ENCODE data around the gene CDON.

DNA sequence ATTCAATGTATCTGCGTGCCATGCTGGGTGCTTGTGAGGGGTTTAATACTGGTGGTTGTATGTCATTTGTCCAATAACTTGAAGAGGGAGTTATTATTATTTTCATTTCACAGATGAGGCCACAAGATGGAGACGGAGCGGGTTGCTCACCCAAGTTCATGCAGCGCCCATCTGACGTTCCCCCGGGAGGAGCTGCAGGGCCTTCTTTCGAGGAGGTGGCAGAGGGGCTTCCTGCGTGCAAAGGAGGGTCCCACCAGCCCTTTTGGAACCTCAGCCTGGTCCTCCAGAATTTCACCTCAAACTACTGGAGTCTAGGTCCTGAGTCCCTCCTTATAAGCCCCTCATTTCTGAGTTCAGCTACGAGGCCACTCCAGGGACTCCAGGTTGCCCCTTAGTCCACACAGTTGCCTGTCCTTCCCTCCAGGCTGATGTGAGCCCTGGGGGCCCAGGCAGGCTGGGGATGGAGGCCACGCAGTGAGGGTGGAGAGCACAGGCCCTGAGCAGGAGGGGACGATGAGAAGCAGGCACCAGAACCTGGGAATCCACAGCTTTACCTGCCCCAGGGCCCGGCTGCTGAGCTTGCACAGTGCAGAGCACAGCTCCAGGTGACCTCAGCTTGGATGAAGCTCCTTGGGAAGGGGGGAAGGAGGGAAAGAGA, 119.8 kb downstream of the CDON start:
- TF ChIP-seq HIVEP1 (CRISPR knock-in tag; IDR thresholded peaks at IDR 0.05), result no peak
- TF ChIP-seq, protein P1, sequence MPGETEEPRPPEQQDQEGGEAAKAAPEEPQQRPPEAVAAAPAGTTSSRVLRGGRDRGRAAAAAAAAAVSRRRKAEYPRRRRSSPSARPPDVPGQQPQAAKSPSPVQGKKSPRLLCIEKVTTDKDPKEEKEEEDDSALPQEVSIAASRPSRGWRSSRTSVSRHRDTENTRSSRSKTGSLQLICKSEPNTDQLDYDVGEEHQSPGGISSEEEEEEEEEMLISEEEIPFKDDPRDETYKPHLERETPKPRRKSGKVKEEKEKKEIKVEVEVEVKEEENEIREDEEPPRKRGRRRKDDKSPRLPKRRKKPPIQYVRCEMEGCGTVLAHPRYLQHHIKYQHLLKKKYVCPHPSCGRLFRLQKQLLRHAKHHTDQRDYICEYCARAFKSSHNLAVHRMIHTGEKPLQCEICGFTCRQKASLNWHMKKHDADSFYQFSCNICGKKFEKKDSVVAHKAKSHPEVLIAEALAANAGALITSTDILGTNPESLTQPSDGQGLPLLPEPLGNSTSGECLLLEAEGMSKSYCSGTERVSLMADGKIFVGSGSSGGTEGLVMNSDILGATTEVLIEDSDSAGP (CRISPR knock-in tag; IDR thresholded peaks at IDR 0.05; ENCODE audit: borderline replicate concordance), result no peak
- no peak for TF ChIP-seq HDAC6 (IDR thresholded peaks at IDR 0.05; ENCODE audit: low read depth, low read length)
- TF ChIP-seq CBFB (CRISPR knock-in tag; IDR thresholded peaks at IDR 0.05), result no peak
- no peak for TF ChIP-seq JUND (CRISPR knock-in tag; IDR thresholded peaks at IDR 0.05)
- no peak for TF ChIP-seq ZNF33B (CRISPR knock-in tag; IDR thresholded peaks at IDR 0.05)

Measured in HepG2 (cell line).